Neuron (in vitro differentiated cells): ENCODE measurements around the gene BMPR2.
"Not testable (repeated sequence)": the region's sequence is repeated elsewhere in the genome, so short reads cannot be mapped to it uniquely, and the experiment has no call there.

Experiments used
- H2AFZ ChIP-seq: one replicate; pipeline ENCODE4 v1.6.1; 2013; ENCODE audit warnings: low read depth, mild to moderate bottlenecking, inconsistent platforms, low read length, moderate library complexity
- H3K27me3 ChIP-seq: one replicate; pipeline ENCODE4 v1.6.1; 2013; ENCODE audit warnings: low read length; ENCODE audit not compliant: insufficient read depth
- H3K36me3 ChIP-seq: one replicate; pipeline ENCODE4 v1.6.1; 2013; ENCODE audit warnings: low read length; ENCODE audit not compliant: insufficient read depth
- H3K4me1 ChIP-seq: one replicate; pipeline ENCODE4 v1.6.1; 2013; ENCODE audit warnings: low read length; ENCODE audit not compliant: insufficient read depth
- H3K4me3 ChIP-seq: 2 replicates; pipeline ENCODE4 v1.5.1; 2013; ENCODE audit warnings: mild to moderate bottlenecking, low read length, moderate library complexity
- H3K9me3 ChIP-seq: one replicate; pipeline ENCODE4 v1.6.1; 2013; ENCODE audit warnings: low read length

The BMPR2 gene

DNA sequence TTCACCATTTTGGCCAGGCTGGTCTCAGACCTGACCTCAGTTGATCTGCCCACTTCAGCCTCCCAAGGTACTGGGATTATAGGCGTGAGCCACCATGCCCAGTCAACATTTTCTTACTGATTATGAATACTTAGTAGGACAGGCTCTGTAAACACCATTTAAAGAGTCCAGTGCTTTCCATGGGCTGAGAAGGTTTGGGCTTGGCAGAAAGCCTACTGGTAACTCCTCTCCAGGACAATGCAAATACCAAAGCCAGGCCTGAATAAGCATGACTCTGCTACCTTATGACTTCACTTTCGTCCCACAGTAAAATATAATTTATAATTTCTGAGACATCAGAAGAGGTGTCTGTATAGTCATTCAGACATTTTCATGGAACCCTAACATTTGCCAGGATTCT is 198.4 kb downstream of the BMPR2 start:
- H3K9me3 ChIP-seq = no peaks in the 10 kb centered on the region

DNA sequence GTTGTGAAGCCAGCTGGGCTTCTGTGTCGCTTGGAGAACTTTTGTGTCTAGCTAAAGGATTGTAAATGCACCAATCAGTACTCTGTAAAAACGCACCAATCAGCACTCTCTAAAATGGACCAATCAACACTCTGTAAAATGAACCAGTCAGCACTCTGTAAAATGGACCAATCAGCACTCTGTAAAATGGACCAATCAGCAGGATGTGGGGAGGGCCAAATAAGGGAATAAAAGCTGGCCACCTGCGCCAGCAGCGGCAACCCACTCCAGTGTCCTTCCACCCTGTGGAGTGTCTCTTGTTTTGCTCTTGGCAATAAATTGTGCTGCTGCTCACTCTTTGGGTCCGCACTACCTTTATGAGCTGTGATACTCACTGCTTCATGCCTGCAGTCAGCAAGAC is 199.1 kb downstream of the BMPR2 start:
- H3K4me3 ChIP-seq, H3K4me1 ChIP-seq, H2AFZ ChIP-seq, H3K27me3 ChIP-seq, H3K36me3 ChIP-seq, H3K9me3 ChIP-seq: not testable (repeated sequence)

More for the DNA sequence above, 198.4 kb downstream of the BMPR2 start:
- Histone ChIP-seq H3K27me3 (no peaks in the 10 kb centered on the region), H3K4me3 (no peak overlapping the region), H3K36me3 (no peaks in the 10 kb centered on the region), H2AFZ (no peak overlapping the region), H3K4me1 (no peaks in the 10 kb centered on the region)

DNA sequence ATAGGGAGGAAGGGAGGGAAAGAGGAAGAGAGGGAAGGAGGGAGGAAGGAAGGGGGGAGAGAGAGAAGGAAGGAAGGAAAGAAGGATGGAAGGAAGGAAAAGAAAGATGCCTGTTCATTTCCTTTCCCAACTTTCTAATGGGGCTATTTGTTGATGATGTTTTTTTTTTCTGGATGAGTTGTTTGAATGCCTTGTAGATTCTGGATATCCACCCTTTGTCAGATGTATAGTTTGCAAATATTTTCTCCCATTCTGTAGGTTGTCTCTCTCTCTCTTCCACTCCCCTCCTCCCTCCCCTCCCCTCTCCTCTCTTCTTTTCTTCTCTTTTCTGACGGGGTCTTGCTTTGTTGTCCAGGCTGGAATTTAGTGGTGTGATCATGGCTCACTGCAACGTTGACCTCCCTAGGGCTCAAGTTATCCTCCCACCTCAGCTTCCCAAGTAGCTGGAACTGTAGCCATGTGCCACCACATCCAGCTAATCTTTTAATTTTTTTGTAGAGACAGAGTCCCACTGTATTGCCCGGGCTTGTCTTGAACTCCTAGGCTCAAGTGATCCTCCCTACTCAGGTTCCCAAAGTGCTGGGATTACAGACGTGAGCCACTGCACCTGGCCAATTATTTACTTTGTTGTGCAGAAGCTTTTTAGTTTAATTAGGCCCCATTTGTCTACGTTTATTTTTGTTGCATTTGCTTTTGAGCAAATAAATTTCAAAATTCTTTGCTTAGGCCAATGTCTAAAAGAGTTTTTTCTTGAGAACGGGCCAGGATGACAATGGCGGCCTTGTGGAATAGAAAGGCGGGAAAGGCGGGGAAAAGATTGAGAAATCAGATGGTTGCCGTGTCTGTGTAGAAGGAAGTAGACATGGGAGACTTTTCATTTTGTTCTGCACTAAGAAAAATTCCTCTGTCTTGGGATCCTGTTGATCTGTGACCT is 201.4 kb downstream of the BMPR2 start:
- Histone ChIP-seq H3K4me1 (no peaks in the 10 kb centered on the region), H3K9me3 (no peaks in the 10 kb centered on the region), H3K27me3 (no peaks in the 10 kb centered on the region), H3K4me3 (no peak overlapping the region), H2AFZ (no peak overlapping the region), H3K36me3 (no peaks in the 10 kb centered on the region)

GRCh38 chr2:202582846-202583245 is 206.7 kb downstream of the BMPR2 start:
- not testable (repeated sequence) for H2AFZ ChIP-seq, H3K4me1 ChIP-seq, H3K27me3 ChIP-seq, H3K9me3 ChIP-seq, H3K36me3 ChIP-seq, H3K4me3 ChIP-seq

GRCh38 chr2:202583709-202584219 is 207.6 kb downstream of the BMPR2 start:
- no peaks in the 10 kb centered on the region for H3K9me3 ChIP-seq
- H3K4me1 ChIP-seq = no peaks in the 10 kb centered on the region
- no peaks in the 10 kb centered on the region for H3K27me3 ChIP-seq
- H2AFZ ChIP-seq = no peak overlapping the region
- H3K36me3 ChIP-seq = no peaks in the 10 kb centered on the region
- no peak overlapping the region for H3K4me3 ChIP-seq

- no peak overlapping the region for H3K4me3 ChIP-seq
- no peak overlapping the region for H2AFZ ChIP-seq
Measured at GRCh38 chr2:202588647-202589581, 212.8 kb downstream of the BMPR2 start.

DNA sequence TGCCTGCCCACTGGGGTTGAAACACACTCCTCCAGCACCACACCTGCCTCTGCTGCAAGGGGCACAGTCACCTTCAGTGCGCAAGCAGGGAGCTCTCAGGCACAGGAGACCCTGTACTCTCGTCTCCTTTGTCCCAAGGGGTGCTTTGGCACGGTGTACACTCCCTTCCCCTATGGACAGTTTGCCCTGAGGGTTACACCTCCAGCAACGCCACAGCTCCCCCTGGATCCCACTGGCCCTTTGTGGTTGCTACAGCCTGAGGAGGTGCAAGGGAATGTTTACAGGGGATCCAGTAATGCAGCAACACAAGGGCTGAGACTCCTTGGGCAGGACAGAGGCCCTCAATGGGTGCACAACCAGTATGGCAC is 213.4 kb downstream of the BMPR2 start:
- H3K9me3 ChIP-seq = no peaks in the 10 kb centered on the region
- H2AFZ ChIP-seq = no peak overlapping the region
- H3K27me3 ChIP-seq = no peaks in the 10 kb centered on the region
- no peak overlapping the region for H3K4me3 ChIP-seq
- H3K36me3 ChIP-seq = no peaks in the 10 kb centered on the region
- no peaks in the 10 kb centered on the region for H3K4me1 ChIP-seq

More at GRCh38 chr2:202588647-202589581, 212.8 kb downstream of the BMPR2 start:
- Histone ChIP-seq H3K4me1 (no peaks in the 10 kb centered on the region), H3K9me3 (no peaks in the 10 kb centered on the region), H3K36me3 (no peaks in the 10 kb centered on the region), H3K27me3 (no peaks in the 10 kb centered on the region)

GRCh38 chr2:202592566-202592965 is 216.4 kb downstream of the BMPR2 start:
- Histone ChIP-seq H3K9me3 (no peaks in the 10 kb centered on the region), H3K36me3 (no peaks in the 10 kb centered on the region), H3K27me3 (no peaks in the 10 kb centered on the region), H3K4me3 (no peak overlapping the region), H2AFZ (no peak overlapping the region), H3K4me1 (no peaks in the 10 kb centered on the region)

- no peak overlapping the region for H2AFZ ChIP-seq
- H3K9me3 ChIP-seq = no peaks in the 10 kb centered on the region
Measured at GRCh38 chr2:202599105-202599504, 223.0 kb downstream of the BMPR2 start.

DNA sequence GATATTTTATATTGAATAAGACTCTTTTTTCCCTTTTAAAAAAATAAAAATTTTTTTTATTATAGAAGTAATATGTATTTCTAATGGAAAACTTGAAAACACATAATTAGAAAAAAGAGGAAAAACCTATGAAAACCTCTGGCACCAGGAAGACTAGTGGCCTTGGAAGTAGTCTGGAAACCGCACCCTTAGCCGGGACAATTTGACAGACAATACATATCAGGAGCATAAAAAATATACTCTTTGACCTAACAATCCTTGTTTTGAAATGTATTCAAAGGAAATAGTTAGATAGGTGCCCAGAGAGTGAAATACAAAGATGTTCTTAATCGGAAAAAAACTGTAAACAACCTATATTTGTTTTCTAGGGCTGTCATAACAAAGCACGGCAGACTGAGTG is 223.8 kb downstream of the BMPR2 start:
- Histone ChIP-seq H3K36me3 (no peaks in the 10 kb centered on the region), H3K4me3 (no peak overlapping the region), H3K9me3 (no peaks in the 10 kb centered on the region), H2AFZ (no peak overlapping the region), H3K4me1 (no peaks in the 10 kb centered on the region), H3K27me3 (no peaks in the 10 kb centered on the region)

More at GRCh38 chr2:202599105-202599504, 223.0 kb downstream of the BMPR2 start:
- Histone ChIP-seq H3K4me1 (no peaks in the 10 kb centered on the region), H3K4me3 (no peak overlapping the region), H3K27me3 (no peaks in the 10 kb centered on the region), H3K36me3 (no peaks in the 10 kb centered on the region)

GRCh38 chr2:202604699-202605098 is 228.6 kb downstream of the BMPR2 start:
- no peaks in the 10 kb centered on the region for H3K27me3 ChIP-seq
- no peaks in the 10 kb centered on the region for H3K9me3 ChIP-seq
- no peak overlapping the region for H3K4me3 ChIP-seq
- no peaks in the 10 kb centered on the region for H3K36me3 ChIP-seq
- H2AFZ ChIP-seq = no peak overlapping the region
- peaks cover 2% of the 10 kb centered on the region for H3K4me1 ChIP-seq

GRCh38 chr2:202605174-202605573 is 229.0 kb downstream of the BMPR2 start:
- Histone ChIP-seq H3K9me3 (no peaks in the 10 kb centered on the region), H3K36me3 (no peaks in the 10 kb centered on the region), H3K4me1 (peaks cover 7% of the 10 kb centered on the region), H3K4me3 (no peak overlapping the region), H2AFZ (no peak overlapping the region), H3K27me3 (no peaks in the 10 kb centered on the region)
